ENCODE results near the gene KRTAP12-3. TPM values are rescaled to one million over a fixed set of nuclear protein-coding genes. Genes with fewer than 3 reads are reported as not detected.

KRTAP12-3 gene
- polyA plus RNA-seq, 1 experiment: not detected

GRCh38 chr21:44647222-44647552, 10.5 kb upstream of the KRTAP12-3 start:
- no peak overlapping the region for H3K4me3 ChIP-seq (ENCODE audit: low read depth, low read length)
- CTCF ChIA-PET: interaction anchor here (0.6 kb wide), 1 partner anchor 90 kb away, joined by 3 read pairs; no protein-coding TSS in a partner anchor
- DNase-seq (ENCODE audit: low read depth): no peak
- no peak for TF ChIP-seq CTCF (IDR thresholded peaks at IDR 0.05; ENCODE audit: insufficient read depth, low read depth, low read length)
- H3K27me3 ChIP-seq (ENCODE audit: control insufficient read depth, insufficient read depth, low read length): no peaks in the 10 kb centered on the region
- POLR2A ChIA-PET: no interaction called here
- H3K36me3 ChIP-seq (ENCODE audit: control insufficient read depth, insufficient read depth, low read length): no peaks in the 10 kb centered on the region

- POLR2A ChIA-PET: no interaction called here
- no peak for TF ChIP-seq CTCF (IDR thresholded peaks at IDR 0.05; ENCODE audit: insufficient read depth, low read depth, low read length)
- no peaks in the 10 kb centered on the region for H3K36me3 ChIP-seq (ENCODE audit: control insufficient read depth, insufficient read depth, low read length)
- no peak overlapping the region for H3K4me3 ChIP-seq (ENCODE audit: low read depth, low read length)
- CTCF ChIA-PET: no interaction called here
- no peak for DNase-seq (ENCODE audit: low read depth)
- H3K27me3 ChIP-seq (ENCODE audit: control insufficient read depth, insufficient read depth, low read length): no peaks in the 10 kb centered on the region
Measured at GRCh38 chr21:44648557-44649311, 9.0 kb upstream of the KRTAP12-3 start.

GRCh38 chr21:44649521-44650100, 8.1 kb upstream of the KRTAP12-3 start:
- ChIA-PET CTCF (no interaction called here), POLR2A (no interaction called here)
- DNase-seq (ENCODE audit: low read depth): no peak
- no peak for TF ChIP-seq CTCF (IDR thresholded peaks at IDR 0.05; ENCODE audit: insufficient read depth, low read depth, low read length)
- Histone ChIP-seq H3K36me3 (ENCODE audit: control insufficient read depth, insufficient read depth, low read length) (no peaks in the 10 kb centered on the region), H3K4me3 (ENCODE audit: low read depth, low read length) (no peak overlapping the region), H3K27me3 (ENCODE audit: control insufficient read depth, insufficient read depth, low read length) (no peaks in the 10 kb centered on the region)

- Histone ChIP-seq H3K27me3 (ENCODE audit: control insufficient read depth, insufficient read depth, low read length) (no peaks in the 10 kb centered on the region), H3K4me3 (ENCODE audit: low read depth, low read length) (no peak overlapping the region), H3K36me3 (ENCODE audit: control insufficient read depth, insufficient read depth, low read length) (no peaks in the 10 kb centered on the region)
- DNase-seq (ENCODE audit: low read depth): no peak
- ChIA-PET CTCF (no interaction called here), POLR2A (no interaction called here)
- TF ChIP-seq CTCF (IDR thresholded peaks at IDR 0.05; ENCODE audit: insufficient read depth, low read depth, low read length): no peak
Measured at GRCh38 chr21:44650265-44650972, 7.3 kb upstream of the KRTAP12-3 start.

- CTCF ChIA-PET: interaction anchor here (0.6 kb wide), 1 partner anchor 26 kb away, joined by 3 read pairs; no protein-coding TSS in a partner anchor
- POLR2A ChIA-PET: no interaction called here
- H3K4me3 ChIP-seq (ENCODE audit: low read depth, low read length): no peak overlapping the region
- no peaks in the 10 kb centered on the region for H3K36me3 ChIP-seq (ENCODE audit: control insufficient read depth, insufficient read depth, low read length)
- no peak for TF ChIP-seq CTCF (IDR thresholded peaks at IDR 0.05; ENCODE audit: insufficient read depth, low read depth, low read length)
- DNase-seq (ENCODE audit: low read depth): no peak
- H3K27me3 ChIP-seq (ENCODE audit: control insufficient read depth, insufficient read depth, low read length): no peaks in the 10 kb centered on the region
Measured at GRCh38 chr21:44650973-44651675, 6.6 kb upstream of the KRTAP12-3 start.
